HepG2 (cell line): ENCODE data around the gene KANSL1. TPM values are rescaled to one million over a fixed set of nuclear protein-coding genes. Genes with fewer than 3 reads are reported as not detected.

Source experiments
- ATF6 ChIP-seq: sonication (generic); formaldehyde crosslinking; conservative IDR thresholded peaks from 2 replicates; pipeline ENCODE4 v1.4.0; 2020; ENCODE audit warnings: missing genetic modification reagents
- DNMT1 ChIP-seq: sonication (generic); formaldehyde crosslinking; IDR thresholded peaks from 2 replicates; pipeline ENCODE4 v1.5.1; 2020; ENCODE audit warnings: mild to moderate bottlenecking, missing genetic modification reagents
- ELF1 ChIP-seq: sonication (generic); formaldehyde crosslinking; IDR thresholded peaks from 2 replicates; pipeline ENCODE4 v1.4.0; 2020; ENCODE audit warnings: missing genetic modification reagents
- ETV5 ChIP-seq: IDR thresholded peaks from 2 replicates; pipeline ENCODE4 v1.6.1; 2018; ENCODE audit warnings: missing biosample characterization, missing genetic modification reagents, inconsistent platforms, borderline replicate concordance
- HMGA1 ChIP-seq: sonication (generic); formaldehyde crosslinking; conservative IDR thresholded peaks from 2 replicates; pipeline ENCODE4 v1.4.0; 2020; ENCODE audit warnings: missing genetic modification reagents
- HOXA5 ChIP-seq: sonication (generic); formaldehyde crosslinking; IDR thresholded peaks from 2 replicates; pipeline ENCODE4 v1.4.0; 2020; ENCODE audit warnings: missing genetic modification reagents
- KDM4B ChIP-seq: sonication (generic); formaldehyde crosslinking; IDR thresholded peaks from 2 replicates; pipeline ENCODE4 v1.4.0; 2020; ENCODE audit warnings: missing genetic modification reagents
- MLLT10 ChIP-seq: sonication (generic); formaldehyde crosslinking; IDR thresholded peaks from 2 replicates; pipeline ENCODE4 v1.4.0; 2020; ENCODE audit warnings: missing genetic modification reagents
- PAX8 ChIP-seq: sonication (generic); formaldehyde crosslinking; IDR thresholded peaks from 2 replicates; pipeline ENCODE4 v1.8.0; 2022; ENCODE audit warnings: mild to moderate bottlenecking, missing genetic modification reagents, borderline replicate concordance
- PRPF4 ChIP-seq: fragments of 200-400 bp; formaldehyde crosslinking; IDR thresholded peaks from 2 replicates; pipeline ENCODE4 v1.6.1; 2016; ENCODE audit warnings: low read length, low read depth; ENCODE audit not compliant: poor library complexity, severe bottlenecking
- RFXANK ChIP-seq: IDR thresholded peaks from 2 replicates; pipeline ENCODE4 v1.6.1; 2016
- THAP8 ChIP-seq: sonication (generic); formaldehyde crosslinking; IDR thresholded peaks from 2 replicates; pipeline ENCODE4 v1.5.1; 2020; ENCODE audit warnings: missing genetic modification reagents, mild to moderate bottlenecking, borderline replicate concordance
- THYN1 ChIP-seq: sonication (generic); formaldehyde crosslinking; IDR thresholded peaks from 2 replicates; pipeline ENCODE4 v1.8.1; 2023; ENCODE audit warnings: low read depth, mild to moderate bottlenecking, moderate library complexity, missing genetic modification reagents, borderline replicate concordance
- ZNF138 ChIP-seq: sonication (generic); formaldehyde crosslinking; IDR thresholded peaks from 2 replicates; pipeline ENCODE4 v1.5.0; 2020; ENCODE audit warnings: mild to moderate bottlenecking, low read depth, missing genetic modification reagents
- ZNF18 ChIP-seq: sonication (generic); formaldehyde crosslinking; IDR thresholded peaks from 2 replicates; pipeline ENCODE4 v1.8.0; 2022; ENCODE audit warnings: mild to moderate bottlenecking, missing genetic modification reagents; ENCODE audit not compliant: insufficient replicate concordance
- ZNF432 ChIP-seq: sonication (generic); formaldehyde crosslinking; IDR thresholded peaks from 2 replicates; pipeline ENCODE4 v1.5.0; 2020; ENCODE audit warnings: missing genetic modification reagents, mild to moderate bottlenecking, borderline replicate concordance
- ZNF44 ChIP-seq: sonication (generic); formaldehyde crosslinking; IDR thresholded peaks from 2 replicates; pipeline ENCODE4 v1.5.1; 2020; ENCODE audit warnings: mild to moderate bottlenecking, missing genetic modification reagents
- ZNF746 ChIP-seq: sonication (generic); formaldehyde crosslinking; IDR thresholded peaks from 2 replicates; pipeline ENCODE4 v1.8.0; 2022; ENCODE audit warnings: mild to moderate bottlenecking, missing genetic modification reagents
- polyA plus RNA-seq, 8 experiments: library from polyadenylated mRNA; depleted of rRNA in 3 of 8; stranded (reverse) in 7 of 8; unstranded in 1 of 8; fragments of >200 nt; fragmentation: Illumina TruSeq in 4 of 8; extraction: Trizol in 4 of 8; gene quantifications; 2 replicates each; pipeline versions ENCODE4 v1.2.1 to v1.2.3, GENCODE V29; 2011 to 2016; ENCODE audit warnings: low read depth in 4 of 8, missing spikeins in 1 of 8, mixed read lengths in 1 of 8; ENCODE audit not compliant: insufficient read depth in 1 of 8
- total RNA-seq, 5 experiments: library from RNA; depleted of rRNA; stranded (reverse); fragments of >200 nt; fragmentation: Illumina TruSeq; extraction: Trizol; gene quantifications; 2 replicates each; pipeline ENCODE4 v1.2.3, GENCODE V29; 2016; ENCODE audit warnings: low read depth in 1 of 5
- TF ChIP-seq, protein P1 (sequence below), 2 experiments: sonication (generic) in 1 of 2; formaldehyde crosslinking in 1 of 2; IDR thresholded peaks; 2 replicates each; pipeline versions ENCODE4 v1.5.1 to v1.6.1; 2011 to 2020; ENCODE audit warnings: borderline replicate concordance in 1 of 2, low read depth in 1 of 2, low read length in 1 of 2, mild to moderate bottlenecking in 1 of 2, missing genetic modification reagents in 1 of 2, moderate library complexity in 1 of 2
- TF ChIP-seq, protein P2 (sequence below): sonication (generic); formaldehyde crosslinking; IDR thresholded peaks from 2 replicates; pipeline ENCODE4 v1.4.0; 2020; ENCODE audit warnings: missing genetic modification reagents, borderline replicate concordance

KANSL1 gene
- total and polyA plus RNA-seq, 2 of the 13 experiments (the other 11 are each of a cell fraction or from before 2014, with no cell fraction given): 24.0 to 59.6 TPM

DNA sequence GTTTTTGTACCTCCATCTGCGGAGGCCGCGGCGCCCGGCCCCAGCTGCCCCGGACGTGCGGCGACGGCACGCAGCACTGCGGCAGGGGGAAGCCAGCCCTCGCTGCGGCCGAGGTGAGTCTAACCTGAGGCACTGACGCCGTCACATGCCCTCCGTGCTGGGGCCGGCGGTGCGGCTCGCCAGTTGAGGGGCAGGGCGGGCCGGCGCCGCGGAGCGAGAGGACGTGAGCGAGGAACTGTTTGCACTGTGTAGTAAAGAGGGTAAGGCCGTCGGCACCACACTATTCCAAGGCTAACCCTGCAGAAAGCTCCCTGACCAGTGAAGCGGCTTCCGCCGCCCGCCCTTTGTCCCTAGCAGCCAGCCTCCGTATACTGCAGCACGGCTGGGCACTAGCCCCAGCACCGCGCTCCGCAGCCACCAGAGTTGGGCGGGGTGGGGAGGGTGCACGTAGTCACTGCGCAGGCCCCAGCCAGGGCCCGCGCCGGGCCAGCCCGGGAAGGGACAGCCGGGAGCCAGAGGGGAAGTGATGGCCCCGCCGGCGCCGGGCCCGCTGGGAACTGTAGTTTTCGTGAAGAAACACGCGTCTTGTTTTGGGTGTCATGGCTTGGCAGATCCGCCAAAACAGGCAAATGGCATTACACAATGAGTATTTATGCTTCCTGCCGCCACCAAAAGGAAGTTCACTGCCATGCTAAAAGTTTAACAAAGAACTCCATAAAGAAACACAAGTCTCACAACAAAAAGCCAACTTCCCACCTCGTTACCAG is 580 bp upstream of the KANSL1 start (continued):
- TF ChIP-seq THYN1 (no peak), MLLT10 (CRISPR knock-in tag) (no peak), RFXANK (CRISPR knock-in tag) (0 out of 2 replicates have a peak, but pooled peaks have one; percentile 23), ZNF746 (no peak; the same call in none of the 2 replicates), HMGA1 (no peak), HOXA5 (CRISPR knock-in tag) (peak; percentile 90), ZNF432 (no peak), ETV5 (CRISPR knock-in tag) (peak; percentile 62; the same call in 1 of the 2 replicates), PRPF4 (no peak), KDM4B (CRISPR knock-in tag) (no peak; the same call in 1 of the 2 replicates), ELF1 (peak; percentile 90), ZNF138 (CRISPR knock-in tag) (peak; percentile 95), THAP8 (CRISPR knock-in tag) (peak; percentile 92; the same call in 1 of the 2 replicates), DNMT1 (peak; percentile 67; the same call in 1 of the 2 replicates), ATF6 (CRISPR knock-in tag) (no peak), ZNF44 (CRISPR knock-in tag) (no peak; the same call in 1 of the 2 replicates), ZNF18 (CRISPR knock-in tag) (peak; percentile 88), PAX8 (CRISPR knock-in tag) (peak; percentile 96; the same call in 1 of the 2 replicates)
- TF ChIP-seq, protein P1, sequence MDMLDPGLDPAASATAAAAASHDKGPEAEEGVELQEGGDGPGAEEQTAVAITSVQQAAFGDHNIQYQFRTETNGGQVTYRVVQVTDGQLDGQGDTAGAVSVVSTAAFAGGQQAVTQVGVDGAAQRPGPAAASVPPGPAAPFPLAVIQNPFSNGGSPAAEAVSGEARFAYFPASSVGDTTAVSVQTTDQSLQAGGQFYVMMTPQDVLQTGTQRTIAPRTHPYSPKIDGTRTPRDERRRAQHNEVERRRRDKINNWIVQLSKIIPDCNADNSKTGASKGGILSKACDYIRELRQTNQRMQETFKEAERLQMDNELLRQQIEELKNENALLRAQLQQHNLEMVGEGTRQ (IDR thresholded peaks at IDR 0.05; ENCODE audit: low read depth, low read length): no peak
- TF ChIP-seq, protein P1 (CRISPR knock-in tag; IDR thresholded peaks at IDR 0.05; ENCODE audit: borderline replicate concordance): peak; percentile 47; the same call in 1 of the 2 replicates
- TF ChIP-seq, protein P2, sequence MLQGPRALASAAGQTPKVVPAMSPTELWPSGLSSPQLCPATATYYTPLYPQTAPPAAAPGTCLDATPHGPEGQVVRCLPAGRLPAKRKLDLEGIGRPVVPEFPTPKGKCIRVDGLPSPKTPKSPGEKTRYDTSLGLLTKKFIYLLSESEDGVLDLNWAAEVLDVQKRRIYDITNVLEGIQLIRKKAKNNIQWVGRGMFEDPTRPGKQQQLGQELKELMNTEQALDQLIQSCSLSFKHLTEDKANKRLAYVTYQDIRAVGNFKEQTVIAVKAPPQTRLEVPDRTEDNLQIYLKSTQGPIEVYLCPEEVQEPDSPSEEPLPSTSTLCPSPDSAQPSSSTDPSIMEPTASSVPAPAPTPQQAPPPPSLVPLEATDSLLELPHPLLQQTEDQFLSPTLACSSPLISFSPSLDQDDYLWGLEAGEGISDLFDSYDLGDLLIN: no peak
